H1 (cell line): ENCODE measurements around the gene MTNR1A. TPM values are rescaled to one million over a fixed set of nuclear protein-coding genes. Genes with fewer than 3 reads are reported as not detected.

ENCODE experiments used
- CTCF ChIA-PET: fragments of 300-600 bp; sonication (Branson Sonifier 250); formaldehyde crosslinking; loops from one replicate; lab custom pipeline; 2021; ENCODE audit not compliant: partially characterized antibody; lab: Charles Lee
- POLR2A ChIA-PET: fragments of 300-600 bp; sonication (Branson Sonifier 250); formaldehyde crosslinking; loops from one replicate; lab custom pipeline; 2021; ENCODE audit warnings: inconsistent platforms; ENCODE audit not compliant: partially characterized antibody; lab: Charles Lee
- DNase-seq, 2 experiments: peaks; one replicate each; pipeline versions ENCODE4 v3.0.0 to v3.0.0-alpha.2; 2010 to 2022; ENCODE audit warnings: low spot score in 2 of 2, low read depth in 1 of 2, mixed read lengths in 1 of 2
- FAIRE-seq: peaks from 2 replicates; lab custom pipeline; 2011; peaks lifted over from hg19 to GRCh38; lab: Jason Lieb, UNC
- H2AFZ ChIP-seq: 2 replicates; pipeline ENCODE4 v1.8.1; 2012; ENCODE audit warnings: low read length, inconsistent platforms
- H2AK5ac ChIP-seq: 2 replicates; pipeline ENCODE4 v1.6.1; 2013; ENCODE audit warnings: low read depth, low read length
- H2BK120ac ChIP-seq: replicated peaks from 2 replicates; pipeline ENCODE3; 2013; ENCODE audit warnings: low read depth, low read length, inconsistent platforms
- H2BK12ac ChIP-seq: 2 replicates; pipeline ENCODE4 v1.6.1; 2013; ENCODE audit warnings: low read depth, low read length
- H2BK15ac ChIP-seq: 2 replicates; pipeline ENCODE4 v1.6.1; 2013; ENCODE audit warnings: low read length
- H2BK20ac ChIP-seq: 2 replicates; pipeline ENCODE4 v1.6.1; 2013; ENCODE audit warnings: low read length
- H2BK5ac ChIP-seq: 2 replicates; pipeline ENCODE4 v1.6.1; 2013; ENCODE audit warnings: low read depth, low read length
- H3K14ac ChIP-seq: 2 replicates; pipeline ENCODE4 v1.6.1; 2013; ENCODE audit warnings: inconsistent platforms; ENCODE audit not compliant: insufficient read length
- H3K18ac ChIP-seq: 2 replicates; pipeline ENCODE4 v1.6.1; 2013; ENCODE audit warnings: low read length; ENCODE audit errors: extremely low read depth
- H3K23ac ChIP-seq: 2 replicates; pipeline ENCODE4 v1.6.1; 2013; ENCODE audit warnings: inconsistent platforms; ENCODE audit not compliant: insufficient read length
- H3K23me2 ChIP-seq: 2 replicates; pipeline ENCODE4 v1.6.1; 2013; ENCODE audit warnings: low read depth, low read length
- H3K27ac ChIP-seq: 2 replicates; pipeline ENCODE4 v1.6.1; 2011; ENCODE audit warnings: low read depth, low read length, inconsistent platforms
- H3K27me3 ChIP-seq, 4 experiments: replicated peaks in 1 of 4; 1 replicate in 1 of 4; 2 replicates in 3 of 4; pipeline versions ENCODE4 v1.6.1 to v1.8.1; 2011 to 2013; ENCODE audit warnings: low read length in 3 of 4, mild to moderate bottlenecking in 3 of 4, inconsistent platforms in 2 of 4, mixed read lengths in 2 of 4, moderate library complexity in 1 of 4; ENCODE audit not compliant: control insufficient read depth in 3 of 4, insufficient read depth in 3 of 4; ENCODE audit errors: extremely low read depth in 1 of 4
- H3K36me3 ChIP-seq, 4 experiments: 2 replicates each; pipeline versions ENCODE4 v1.6.1 to v1.8.1; 2011 to 2013; ENCODE audit warnings: mild to moderate bottlenecking in 4 of 4, low read length in 3 of 4, moderate library complexity in 2 of 4, control low read depth in 1 of 4, inconsistent platforms in 1 of 4; ENCODE audit not compliant: insufficient read depth in 4 of 4, control insufficient read depth in 2 of 4
- H3K4ac ChIP-seq: replicated peaks from 2 replicates; pipeline ENCODE3; 2013; ENCODE audit warnings: low read length, low read depth, mixed read lengths, inconsistent platforms; ENCODE audit not compliant: insufficient read length
- H3K4me1 ChIP-seq, 4 experiments: replicated peaks in 1 of 4; 1 replicate in 1 of 4; 2 replicates in 3 of 4; pipeline versions ENCODE4 v1.6.1 to v1.8.1; 2011 to 2013; ENCODE audit warnings: low read length in 3 of 4, inconsistent platforms in 2 of 4, mixed read lengths in 1 of 4; ENCODE audit not compliant: insufficient read depth in 4 of 4, control insufficient read depth in 3 of 4
- H3K4me2 ChIP-seq, 2 experiments: 2 replicates each; pipeline versions ENCODE4 v1.6.1 to v1.8.1; 2011 to 2013; ENCODE audit warnings: low read depth in 2 of 2, low read length in 2 of 2, control low read depth in 1 of 2, inconsistent platforms in 1 of 2, mild to moderate bottlenecking in 1 of 2; ENCODE audit not compliant: insufficient read depth in 1 of 2
- H3K4me3 ChIP-seq, 4 experiments: fragments of 200-600, 300-600 bp in 1 of 4; sonication (generic), shearing (Covaris generic), sonication (Bioruptor Twin) in 1 of 4; 2 replicates each; pipeline versions ENCODE4 v1.5.1 to v1.8.1; 2011 to 2016; ENCODE audit warnings: low read length in 4 of 4, low read depth in 3 of 4, control low read depth in 2 of 4, inconsistent platforms in 2 of 4, mild to moderate bottlenecking in 2 of 4, mixed read lengths in 1 of 4, moderate library complexity in 1 of 4; ENCODE audit not compliant: insufficient read depth in 2 of 4; ENCODE audit errors: extremely low read depth in 1 of 4
- H3K56ac ChIP-seq: replicated peaks from 2 replicates; pipeline ENCODE3; 2013; ENCODE audit warnings: low read depth, mild to moderate bottlenecking, mixed read lengths, low read length, inconsistent platforms; ENCODE audit not compliant: insufficient read length
- H3K79me1 ChIP-seq: 2 replicates; pipeline ENCODE4 v1.6.1; 2013; ENCODE audit warnings: low read depth, low read length, control low read depth
- H3K79me2 ChIP-seq, 2 experiments: 2 replicates each; pipeline versions ENCODE4 v1.6.1 to v1.8.1; 2012 to 2013; ENCODE audit warnings: low read length in 2 of 2, mild to moderate bottlenecking in 2 of 2, inconsistent platforms in 1 of 2; ENCODE audit not compliant: insufficient read depth in 2 of 2, control insufficient read depth in 1 of 2
- H3K9ac ChIP-seq, 4 experiments: replicated peaks in 1 of 4; 1 replicate in 1 of 4; 2 replicates in 3 of 4; pipeline versions ENCODE4 v1.6.1 to v1.8.1; 2011 to 2013; ENCODE audit warnings: low read depth in 3 of 4, low read length in 3 of 4, control low read depth in 2 of 4, mild to moderate bottlenecking in 2 of 4, moderate library complexity in 2 of 4, inconsistent platforms in 1 of 4; ENCODE audit errors: extremely low read depth in 1 of 4
- H3K9me3 ChIP-seq, 2 experiments: 2 replicates each; pipeline versions ENCODE4 v1.6.1 to v1.8.1; 2012 to 2013; ENCODE audit warnings: mild to moderate bottlenecking in 2 of 2, moderate library complexity in 2 of 2, control low read depth in 1 of 2, inconsistent platforms in 1 of 2, low read depth in 1 of 2, low read length in 1 of 2, mixed read lengths in 1 of 2; ENCODE audit not compliant: insufficient read depth in 2 of 2
- H4K20me1 ChIP-seq, 2 experiments: replicated peaks in 1 of 2; 2 replicates each; pipeline versions ENCODE3 to v1.8.1; 2011 to 2013; ENCODE audit warnings: inconsistent platforms in 2 of 2, low read length in 2 of 2, mild to moderate bottlenecking in 1 of 2; ENCODE audit not compliant: insufficient read depth in 2 of 2, control insufficient read depth in 1 of 2
- H4K5ac ChIP-seq: 2 replicates; pipeline ENCODE4 v1.6.1; 2013; ENCODE audit warnings: low read length, low read depth, mixed read lengths, inconsistent platforms; ENCODE audit not compliant: insufficient read length
- H4K8ac ChIP-seq: 2 replicates; pipeline ENCODE4 v1.8.0; 2013; ENCODE audit warnings: mild to moderate bottlenecking, moderate library complexity, low read length, inconsistent platforms; ENCODE audit not compliant: insufficient read depth; ENCODE audit errors: extremely low read depth
- H4K91ac ChIP-seq: replicated peaks from 2 replicates; pipeline ENCODE3; 2013; ENCODE audit warnings: low read length, mixed read lengths, inconsistent platforms; ENCODE audit not compliant: insufficient read length
- ATF2 ChIP-seq: IDR thresholded peaks from 2 replicates; pipeline ENCODE4 v1.6.1; 2012; ENCODE audit warnings: low read length, inconsistent platforms
- BACH1 ChIP-seq: IDR thresholded peaks from 2 replicates; pipeline ENCODE4 v1.6.1; 2012; ENCODE audit warnings: low read length, improper control_type of control experiment
- CHD2 ChIP-seq: IDR thresholded peaks from 2 replicates; pipeline ENCODE4 v1.6.1; 2012; ENCODE audit warnings: low read length, improper control_type of control experiment
- EZH2 ChIP-seq: fragments of 200-600 bp; sonication (generic); IDR thresholded peaks from 2 replicates; pipeline ENCODE4 v1.7.1; 2012; ENCODE audit warnings: low read depth, mild to moderate bottlenecking, moderate library complexity, low read length, inconsistent platforms; ENCODE audit not compliant: severe bottlenecking
- GABPA ChIP-seq: IDR thresholded peaks from 2 replicates; pipeline ENCODE4 v1.6.1; 2011; ENCODE audit warnings: mild to moderate bottlenecking, low read length, moderate library complexity, borderline replicate concordance; ENCODE audit not compliant: insufficient read depth
- HDAC6 ChIP-seq: IDR thresholded peaks from one replicate; pipeline ENCODE4 v1.7.1; 2012; ENCODE audit warnings: low read depth, mild to moderate bottlenecking, inconsistent platforms, low read length, moderate library complexity
- KDM4A ChIP-seq: IDR thresholded peaks from one replicate; pipeline ENCODE4 v1.7.1; 2012; ENCODE audit warnings: low read depth, mild to moderate bottlenecking, moderate library complexity, low read length, inconsistent platforms; ENCODE audit not compliant: severe bottlenecking
- PHF8 ChIP-seq: fragments of 200-600 bp; sonication (generic); conservative IDR thresholded peaks from 2 replicates; pipeline ENCODE4 v1.7.1; 2012; ENCODE audit warnings: low read depth, mild to moderate bottlenecking, inconsistent platforms, low read length, moderate library complexity
- POLR2AphosphoS5 ChIP-seq: IDR thresholded peaks from 2 replicates; pipeline ENCODE4 v1.6.1; 2011; ENCODE audit warnings: low read depth, low read length
- SAP30 ChIP-seq: fragments of 300-600 bp; sonication (generic); IDR thresholded peaks from 2 replicates; pipeline ENCODE4 v1.7.1; 2012; ENCODE audit warnings: low read length, moderate library complexity, mild to moderate bottlenecking, inconsistent platforms; ENCODE audit not compliant: insufficient read depth, insufficient replicate concordance
- TAF7 ChIP-seq: optimal IDR thresholded peaks from 2 replicates; pipeline ENCODE3; 2011; ENCODE audit warnings: low read depth, mild to moderate bottlenecking, inconsistent platforms, low read length, moderate library complexity, borderline replicate concordance
- WGBS, 2 experiments: shearing (Covaris generic) in 1 of 2; methylation state at CpG; one replicate each; pipeline versions ENCODE4 v1.1.6 to v1.1.7; 2013 to 2015; ENCODE audit warnings: low lambda C conversion rate in 2 of 2, mixed read lengths in 2 of 2, inconsistent platforms in 1 of 2, low coverage in 1 of 2, missing lambda C conversion rate in 1 of 2; ENCODE audit not compliant: insufficient replicate concordance in 2 of 2, insufficient coverage in 1 of 2, insufficient read length in 1 of 2; ENCODE audit errors: extremely low coverage in 1 of 2, missing lambda C conversion rate in 1 of 2; 5-methylcytosine and 5-hydroxymethylcytosine counted together
- polyA plus RNA-seq, 7 experiments: library from polyadenylated mRNA; depleted of rRNA in 3 of 7; stranded (reverse) in 5 of 7; unstranded in 2 of 7; fragments of >200 nt in 5 of 7; fragments of 200-250 nt in 2 of 7; gene quantifications; 1 replicate in 5 of 7; 2 replicates in 1 of 7; 4 replicates in 1 of 7; pipeline versions ENCODE4 v1.2.1 to v1.2.3, GENCODE V29; 2011 to 2013; ENCODE audit warnings: missing spikeins in 2 of 7, mixed read lengths in 2 of 7
- total RNA-seq: library from RNA; stranded (reverse); fragmentation: NEBNext Ultra II Directional; extraction: Animal tissue kit (Norgen Biotek cat#: 25700); gene quantifications from 2 replicates; pipeline ENCODE4 v1.2.1, GENCODE V29; 2021

The MTNR1A gene
- total and polyA plus RNA-seq, 2 of the 8 experiments (the other 6 are each of a cell fraction or from before 2014, with no cell fraction given): 0.45 to 1.0 TPM

GRCh38 chr4:186514271-186514950 is 41.0 kb downstream of the MTNR1A start:
- POLR2A ChIA-PET: no interaction called here
- no peaks in the 10 kb centered on the region for H3K79me2 ChIP-seq

More at GRCh38 chr4:186514271-186514950, 41.0 kb downstream of the MTNR1A start:
- Histone ChIP-seq H2BK20ac (no peak overlapping the region), H2BK15ac (no peak overlapping the region), H3K18ac (no peak overlapping the region), H4K8ac (no peak overlapping the region), H2BK5ac (no peak overlapping the region), H4K5ac (no peak overlapping the region), H2BK12ac (no peak overlapping the region), H2BK120ac (no peak overlapping the region), H3K23me2 (no peaks in the 10 kb centered on the region), H2AFZ (no peak overlapping the region), H3K23ac (no peak overlapping the region), H4K91ac (no peak overlapping the region), H4K20me1 (no peaks in the 10 kb centered on the region), H3K4me3 (no peak overlapping the region), H3K27me3 (no peaks in the 10 kb centered on the region; a peak in 1 of 7 replicates), H3K4ac (no peak overlapping the region), H3K9me3 (peaks cover 4 to 9% of the 10 kb centered on the region in 2 experiments; a peak in 2 of 4 replicates), H3K4me1 (no peaks in the 10 kb centered on the region), H3K56ac (no peak overlapping the region), H3K14ac (no peak overlapping the region), H3K9ac (no peak overlapping the region), H3K27ac (no peak overlapping the region), H3K4me2 (no peak overlapping the region), H2AK5ac (no peak overlapping the region), H3K79me1 (no peaks in the 10 kb centered on the region), H3K36me3 (no peaks in the 10 kb centered on the region)
- DNase-seq (no peak), FAIRE-seq (no peak)
- TF ChIP-seq ATF2: no peak
- no peak for TF ChIP-seq TAF7
- no peak for TF ChIP-seq HDAC6
- TF ChIP-seq EZH2: no peak
- no peak for TF ChIP-seq POLR2AphosphoS5
- TF ChIP-seq PHF8: no peak
- TF ChIP-seq KDM4A: no peak
- no peak for TF ChIP-seq GABPA
- TF ChIP-seq BACH1: no peak
- TF ChIP-seq CHD2: no peak
- TF ChIP-seq SAP30: no peak
- WGBS, 2 experiments: 88% methylated on average over 8 of the region's 8 CpGs; no CpG with 5 or more reads in 1 of the 2 experiments
- CTCF ChIA-PET: interaction anchor here (1.7 kb wide), 1 partner anchor 41 kb away, joined by 4 read pairs; no protein-coding TSS in a partner anchor
